Inflammatory macrophage treated with lipopolysaccharide for 1 hour (primary cell): ENCODE measurements around the gene MAP1LC3A.
A peak's percentile ranks its signal among the peaks of the same experiment; 100 is the strongest.

Experiments used
- DNase-seq, 2 donors: peaks; one replicate each; pipeline ENCODE4 v3.0.0-alpha.2; 2020 to 2022

The MAP1LC3A gene

DNA sequence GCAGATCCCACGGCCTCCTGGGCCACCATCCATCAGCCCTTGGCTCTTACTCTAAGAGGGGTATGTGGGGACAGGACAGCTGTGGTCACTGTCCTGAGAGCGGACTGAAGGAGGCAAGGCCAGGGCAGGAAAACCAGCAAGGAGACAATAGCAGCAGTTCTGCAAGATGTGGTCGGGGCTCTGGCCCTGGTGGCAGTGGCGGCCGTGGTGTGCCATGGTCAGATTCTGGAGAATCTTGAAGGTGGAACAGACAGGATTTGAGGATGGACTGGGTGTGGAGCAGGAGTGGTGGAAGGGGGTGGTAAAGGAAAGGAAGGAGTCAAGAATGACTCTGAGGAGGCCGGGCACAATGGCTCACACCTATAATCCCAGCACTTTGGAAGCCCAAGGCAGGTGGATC, 5.9 kb upstream of the MAP1LC3A start:
- DNase-seq, result no peak

GRCh38 chr20:34553366-34553867, 5.1 kb upstream of the MAP1LC3A start:
- DNase-seq, result no peak

- DNase-seq, result no peak
Observed at GRCh38 chr20:34557936-34558319, 590 bp upstream of the MAP1LC3A start.

DNA sequence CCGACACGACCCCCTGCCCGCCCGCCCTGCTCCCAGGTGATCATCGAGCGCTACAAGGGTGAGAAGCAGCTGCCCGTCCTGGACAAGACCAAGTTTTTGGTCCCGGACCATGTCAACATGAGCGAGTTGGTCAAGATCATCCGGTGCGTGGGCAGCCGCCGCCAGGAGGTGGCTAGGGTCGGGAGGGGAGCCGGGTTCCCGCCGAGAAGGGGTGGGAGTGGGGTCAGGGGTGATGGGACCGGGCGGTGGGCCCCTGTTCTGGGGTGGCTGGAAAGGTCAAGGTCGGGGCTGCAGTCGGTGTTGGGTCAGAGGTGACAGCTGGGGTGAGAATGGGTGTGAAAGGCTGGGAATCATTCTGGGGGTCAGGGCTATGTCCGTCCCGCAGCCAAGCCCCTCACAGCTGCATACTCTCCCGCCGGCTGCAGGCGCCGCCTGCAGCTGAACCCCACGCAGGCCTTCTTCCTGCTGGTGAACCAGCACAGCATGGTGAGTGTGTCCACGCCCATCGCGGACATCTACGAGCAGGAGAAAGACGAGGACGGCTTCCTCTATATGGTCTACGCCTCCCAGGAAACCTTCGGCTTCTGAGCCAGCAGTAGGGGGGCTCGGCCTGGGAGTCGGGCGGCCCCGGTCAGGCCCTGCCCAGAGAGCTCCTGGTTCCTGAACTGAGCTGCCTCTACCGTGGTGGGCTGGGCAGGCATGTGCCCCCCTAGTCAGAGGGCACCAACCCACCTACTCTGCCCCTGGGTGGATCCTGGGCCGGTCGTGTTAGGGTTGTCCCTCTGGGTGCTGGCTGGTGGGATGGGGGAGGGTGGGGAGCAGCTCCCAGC, 1.0 kb downstream of the MAP1LC3A start:
- no peak for DNase-seq

GRCh38 chr20:34560141-34560523, 1.6 kb downstream of the MAP1LC3A start:
- DNase-seq, result no peak

GRCh38 chr20:34560614-34561013, 2.1 kb downstream of the MAP1LC3A start:
- DNase-seq, result no peak

DNA sequence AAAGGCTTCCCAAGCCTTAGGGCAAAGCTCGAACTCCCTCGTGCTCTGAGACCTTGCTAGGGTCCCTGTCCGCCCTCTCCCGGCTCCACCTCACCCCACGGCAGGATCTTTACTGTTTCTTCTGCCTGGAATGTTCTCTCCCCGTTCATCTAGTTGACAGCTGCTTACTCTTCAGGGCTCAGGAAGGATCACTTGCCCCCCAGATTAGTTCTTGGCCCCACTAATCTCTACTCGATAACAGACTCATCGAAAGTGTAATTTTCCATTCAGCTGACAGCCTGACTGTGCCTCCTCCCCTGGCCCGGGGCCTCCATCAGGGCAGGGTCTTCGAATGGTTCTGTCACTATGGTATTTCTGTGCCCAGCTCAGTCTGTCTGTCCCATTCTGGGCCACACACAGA, 3.1 kb downstream of the MAP1LC3A start:
- DNase-seq, result no peak

DNA sequence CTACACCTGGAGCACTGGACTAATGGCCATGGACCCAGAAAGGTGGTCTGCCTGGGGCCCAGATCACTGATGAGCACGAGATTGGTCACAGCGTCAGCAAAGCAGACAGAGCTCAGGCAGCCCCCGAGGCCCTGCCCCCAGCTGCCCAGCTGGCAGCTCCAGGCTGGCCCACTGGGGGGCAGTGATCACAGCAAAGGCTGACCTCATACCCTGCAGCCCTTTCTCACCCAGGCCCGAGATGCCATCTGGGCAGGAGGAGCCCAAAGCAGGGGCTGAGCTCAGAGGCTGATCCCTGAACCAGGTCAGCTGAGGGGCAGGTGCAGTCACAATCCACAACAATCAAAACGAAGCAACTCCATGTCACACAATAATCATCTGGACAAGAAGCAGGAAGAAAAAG, 4.1 kb downstream of the MAP1LC3A start:
- peak; percentile 38 to 44 for DNase-seq

DNA sequence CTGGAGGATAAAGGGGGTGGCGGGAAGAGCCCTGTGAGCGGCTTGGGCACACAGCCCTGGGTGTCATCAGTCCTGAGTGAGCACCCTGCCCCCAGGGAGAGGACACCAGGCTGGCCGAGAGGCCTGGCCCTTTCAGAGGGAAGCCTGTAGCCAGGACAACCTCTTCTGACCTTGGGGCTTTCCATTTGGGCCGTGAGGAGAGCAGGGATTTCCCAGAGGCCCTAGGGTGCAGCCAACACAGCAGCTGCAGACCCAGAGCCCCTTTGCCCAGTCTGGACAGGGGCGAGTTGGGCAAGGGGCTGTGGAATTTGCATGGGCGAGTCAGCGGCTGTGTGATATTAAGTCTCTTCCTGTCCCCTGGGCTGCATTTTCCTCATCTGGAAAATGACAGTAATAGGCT, 6.3 kb downstream of the MAP1LC3A start:
- DNase-seq, result peak; percentile 70 to 80

- no peak for DNase-seq
Observed at GRCh38 chr20:34566978-34567891, 8.7 kb downstream of the MAP1LC3A start.

DNA sequence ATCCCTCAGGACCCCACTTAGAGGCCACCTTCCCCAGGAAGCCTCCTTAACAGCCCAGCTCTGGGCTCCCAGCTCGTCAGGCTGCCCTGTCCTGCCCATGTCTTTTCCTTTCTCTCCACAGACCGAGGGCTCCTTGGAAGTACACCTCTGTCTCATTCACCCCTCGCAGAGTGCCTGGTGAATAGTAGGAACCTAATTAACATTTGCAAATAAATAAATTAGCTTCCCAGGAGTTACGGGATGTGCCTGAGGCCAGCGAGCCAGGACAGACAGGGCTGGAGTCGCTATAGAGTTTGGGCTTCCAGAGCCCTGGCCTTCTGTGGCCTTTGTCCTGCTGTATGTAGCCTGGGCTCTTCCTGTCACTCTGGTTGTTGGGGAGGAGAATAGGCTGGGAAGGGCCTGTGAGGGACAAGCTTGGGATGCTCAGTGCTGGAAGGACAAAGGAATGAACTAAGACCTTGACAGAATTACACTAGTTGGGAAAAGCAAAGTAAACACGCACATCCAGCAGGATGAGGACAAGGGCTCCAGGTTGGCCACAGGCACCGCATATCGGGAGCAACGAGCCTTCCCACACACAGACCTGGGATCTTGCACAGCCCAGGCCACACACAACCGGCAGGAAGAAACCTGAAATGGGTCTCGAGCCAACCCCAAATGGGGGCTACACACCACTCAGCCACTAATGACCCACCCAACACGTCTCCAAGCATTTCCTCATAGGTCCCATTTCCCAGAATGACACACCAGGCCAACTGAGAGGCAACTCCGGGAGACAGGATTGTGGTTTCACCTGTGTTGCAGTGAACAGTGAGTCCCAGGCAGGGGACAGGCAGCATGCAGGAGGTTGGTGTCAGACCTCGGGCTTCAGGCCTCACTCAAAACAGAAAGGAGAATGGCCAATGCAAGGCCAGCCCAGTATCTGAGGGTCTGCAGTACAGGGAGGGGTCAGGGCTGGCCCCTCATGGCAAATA, 9.7 kb downstream of the MAP1LC3A start:
- no peak for DNase-seq

DNA sequence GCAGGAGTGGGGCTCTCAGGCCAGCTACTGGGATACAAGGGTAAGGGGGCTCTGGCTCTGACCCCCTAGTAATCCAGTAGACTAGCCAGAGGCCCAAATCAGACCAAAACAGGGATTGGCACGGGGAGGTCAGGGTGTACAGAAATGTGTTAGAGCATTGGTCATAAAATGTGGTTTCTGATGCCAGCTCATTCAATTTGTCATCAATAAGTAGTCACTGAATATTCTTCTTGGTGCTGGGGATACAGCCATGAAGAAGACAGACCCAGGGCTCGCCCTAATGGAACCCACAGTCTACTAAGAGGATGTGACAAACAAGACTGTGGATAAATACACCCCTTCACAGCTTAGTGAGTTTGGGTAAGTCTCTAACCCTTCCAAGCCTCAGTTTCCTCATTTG, 11.1 kb downstream of the MAP1LC3A start:
- DNase-seq, result no peak

- peak; percentile 91 to 92 for DNase-seq
Observed at GRCh38 chr20:34570859-34571306, 12.4 kb downstream of the MAP1LC3A start.

DNA sequence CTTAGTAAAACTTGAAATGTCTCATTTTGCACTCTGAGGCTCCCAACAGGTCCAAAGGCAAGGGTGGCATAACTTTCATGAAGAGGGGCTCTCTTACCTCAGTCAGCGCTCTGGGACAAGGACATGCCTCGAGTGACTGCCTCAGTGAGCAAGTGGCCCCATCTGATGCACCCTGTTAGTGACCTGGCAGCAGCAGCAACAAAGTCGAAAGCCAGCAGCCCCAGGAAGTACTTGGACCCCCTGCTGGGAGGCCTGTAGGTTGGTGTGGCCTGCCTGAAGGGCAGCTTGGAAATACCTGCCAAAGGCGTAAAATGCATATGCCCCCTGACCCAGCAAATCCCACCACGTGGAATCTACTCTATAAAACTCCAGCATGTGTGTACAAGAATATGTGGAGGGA, 13.2 kb downstream of the MAP1LC3A start:
- DNase-seq, result no peak

GRCh38 chr20:34573541-34574300, 15.2 kb downstream of the MAP1LC3A start:
- peak; percentile 38 to 54 for DNase-seq

GRCh38 chr20:34574426-34574825, 15.9 kb downstream of the MAP1LC3A start:
- DNase-seq, result no peak

DNA sequence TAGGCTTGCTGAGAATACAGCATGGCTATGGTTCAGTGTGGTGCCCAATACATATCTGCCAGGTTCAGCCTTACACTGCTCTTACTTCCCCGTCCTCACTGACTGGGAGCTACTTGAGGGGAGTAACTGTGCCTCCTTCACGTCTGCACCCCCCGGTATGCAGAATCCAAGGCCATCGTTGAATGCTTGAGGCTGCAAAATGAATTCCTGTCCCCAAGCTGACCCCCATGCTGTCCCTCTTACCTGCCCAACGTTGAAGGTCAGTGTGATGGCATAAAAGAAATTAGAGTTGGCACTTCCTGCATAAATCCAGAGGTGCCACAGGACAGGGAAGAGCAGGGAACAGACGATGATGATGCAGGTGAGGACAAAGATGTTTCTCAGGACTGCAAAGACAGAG, 16.3 kb downstream of the MAP1LC3A start:
- no peak for DNase-seq

GRCh38 chr20:34575271-34575670, 16.8 kb downstream of the MAP1LC3A start:
- no peak for DNase-seq

DNA sequence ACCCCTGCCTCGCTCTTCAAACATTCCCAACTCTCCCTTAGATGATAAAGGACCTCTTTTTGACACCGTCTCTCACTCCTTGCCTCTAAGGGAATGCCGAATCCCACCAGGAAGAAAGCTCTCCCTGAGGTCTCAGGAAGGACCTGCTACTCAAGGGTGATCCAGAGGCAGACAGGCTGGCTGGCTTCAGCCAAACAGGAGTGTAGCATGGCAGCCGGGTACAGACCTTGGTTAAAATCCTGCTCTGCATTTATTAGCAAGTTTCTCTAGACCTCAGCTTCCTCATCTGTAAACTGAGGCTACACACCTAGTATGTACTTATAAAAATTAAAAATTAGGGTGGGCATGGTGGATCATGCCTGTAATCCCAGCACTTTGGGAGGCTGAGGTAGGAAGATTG, 17.2 kb downstream of the MAP1LC3A start:
- DNase-seq, result no peak

- DNase-seq, result peak in 1 of 2 donors; percentile 28
Observed at GRCh38 chr20:34577061-34577460, 18.5 kb downstream of the MAP1LC3A start.

GRCh38 chr20:34578025-34578424, 19.5 kb downstream of the MAP1LC3A start:
- peak; percentile 94 to 96 for DNase-seq

DNA sequence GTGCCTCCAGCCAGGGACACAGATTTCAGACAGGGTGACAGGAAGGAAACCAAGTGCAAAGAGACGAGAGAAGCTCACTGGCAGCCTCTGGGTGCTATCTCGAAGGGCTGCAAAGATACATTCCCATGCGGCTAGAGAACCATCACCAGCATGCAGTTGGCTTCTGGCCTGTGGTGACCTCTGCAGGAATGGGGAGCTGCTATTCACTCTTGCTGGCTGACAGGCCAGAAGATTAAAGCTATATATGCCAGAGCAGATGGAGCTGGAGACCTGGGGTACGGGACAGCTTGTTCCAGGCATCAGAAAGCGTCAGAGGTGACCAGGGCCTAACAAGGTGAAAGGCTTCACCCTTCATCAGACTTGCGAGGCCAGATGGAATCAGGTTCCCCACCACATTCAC, 20.0 kb downstream of the MAP1LC3A start:
- DNase-seq, result no peak
